NCI-H1092 treated with DMSO at 0.1 percent for 48 hours (cell line): ENCODE data around the gene ZNF609.

Experiments
- DNase-seq: peaks from one replicate; lab custom pipeline; 2025; lab: John Stamatoyannopoulos, UW

Gene ZNF609

GRCh38 chr15:64732156-64732860 lies 271.9 kb downstream of the ZNF609 start:
- DNase-seq: no peak
